ENCODE measurements around the gene C1RL.

C1RL gene

DNA sequence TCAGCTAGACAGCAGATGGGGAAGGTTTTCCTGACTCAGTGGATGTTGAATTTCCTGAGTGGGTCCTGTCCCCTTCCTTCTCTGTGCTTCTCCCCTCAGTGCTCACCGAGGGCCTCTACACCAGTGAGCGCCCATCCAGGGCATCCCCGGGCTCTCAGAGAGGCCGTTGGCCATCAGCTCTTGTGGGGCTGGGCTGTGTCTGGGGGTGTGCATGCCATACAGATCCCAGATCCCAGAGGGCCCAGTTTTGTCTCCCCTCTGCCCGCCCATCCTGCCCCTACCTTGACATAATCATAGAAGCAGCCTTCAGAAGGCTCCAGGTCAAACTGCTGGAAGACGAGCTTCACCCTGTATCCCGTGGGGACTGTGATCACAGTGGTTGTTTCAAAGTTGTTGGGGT is 17.8 kb downstream of the C1RL start:
- DNase-seq: no peak

DNA sequence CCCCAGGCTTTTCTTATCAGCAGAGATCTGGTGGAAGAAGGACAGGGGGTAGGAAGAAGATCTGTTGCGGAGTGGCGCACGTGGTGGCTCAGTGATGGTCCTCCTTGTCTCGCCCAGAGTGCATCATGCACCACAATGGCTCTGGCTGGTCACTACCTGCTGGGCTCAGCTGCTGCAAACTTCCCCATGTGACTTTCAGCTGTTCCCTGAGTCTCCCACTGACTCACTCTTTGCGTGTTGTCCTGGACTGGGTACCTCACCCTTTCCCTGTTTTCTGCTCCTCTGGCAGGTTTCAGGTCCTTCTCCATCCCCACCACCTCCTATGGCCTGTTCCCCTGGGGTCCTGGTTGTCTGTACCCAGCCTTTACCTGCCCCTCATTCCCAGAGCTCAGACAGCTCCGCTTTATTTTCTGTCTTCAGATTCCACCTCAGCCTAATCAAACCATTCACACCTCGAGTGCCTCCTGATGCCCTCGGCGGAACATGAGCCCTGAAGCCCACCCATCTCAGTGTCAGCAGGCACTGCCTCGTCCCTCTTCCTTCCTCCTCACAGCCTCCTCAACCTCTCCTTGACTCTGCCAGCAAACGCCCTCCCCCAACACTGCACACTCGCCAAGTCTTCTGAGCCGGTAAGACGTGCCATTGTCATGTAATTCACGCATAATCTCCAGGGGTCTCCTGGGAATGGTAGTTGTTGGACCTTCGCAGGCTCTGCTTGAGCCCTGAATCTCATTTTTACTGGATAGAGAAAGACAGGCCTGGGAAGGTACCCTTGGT is 18.6 kb downstream of the C1RL start:
- DNase-seq: no peak

DNA sequence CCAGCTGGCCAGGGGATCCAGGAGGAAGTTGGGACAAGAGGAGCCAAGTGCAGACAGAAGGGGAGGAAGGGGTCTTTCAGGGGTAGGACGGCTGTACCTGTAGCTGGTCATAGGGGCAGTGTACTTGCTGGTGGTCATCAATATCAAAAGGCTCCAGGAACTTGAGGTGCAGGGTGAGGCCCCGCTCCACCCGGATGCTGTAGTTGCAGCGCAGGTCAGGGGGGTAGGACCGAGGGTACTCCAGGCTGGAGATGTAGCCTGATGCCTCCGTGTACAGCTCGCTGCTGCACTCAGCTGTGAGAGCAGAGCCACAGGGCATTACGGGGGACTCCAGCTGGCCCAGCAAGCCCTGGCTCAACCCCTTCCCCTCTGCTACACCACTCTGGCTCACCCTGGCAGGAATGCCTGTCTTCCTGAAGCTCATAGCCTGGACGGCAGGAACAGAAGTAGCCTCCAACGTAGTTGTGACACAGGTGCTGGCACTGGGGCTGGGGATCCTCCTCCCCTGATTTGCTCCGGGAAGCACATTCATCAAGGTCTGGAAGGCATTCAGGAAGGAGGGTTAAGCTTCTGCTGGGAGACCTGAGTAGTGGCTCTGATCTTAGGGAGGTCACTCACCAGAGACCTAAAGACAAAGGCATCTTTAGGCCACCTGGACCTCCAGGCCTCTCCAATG is 19.7 kb downstream of the C1RL start:
- DNase-seq: no peak

DNA sequence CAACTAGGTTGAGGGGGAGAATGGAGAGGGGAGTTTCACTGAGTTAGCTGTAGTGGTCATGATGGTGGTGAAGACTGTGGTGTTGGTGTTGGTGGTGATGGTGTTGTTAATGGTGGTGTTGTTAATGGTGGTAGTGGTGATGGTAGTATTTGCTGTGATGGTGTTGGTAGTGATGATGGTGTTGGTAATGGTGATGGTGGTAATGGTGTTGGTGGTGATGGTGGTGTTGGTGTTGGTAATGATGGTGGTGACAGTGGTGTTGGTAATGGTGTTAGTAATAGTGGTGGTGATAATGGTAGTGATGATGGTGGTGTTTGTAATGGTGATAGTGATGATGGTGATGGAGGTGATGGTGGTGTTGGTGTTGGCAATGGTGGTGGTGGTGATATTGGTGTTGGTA is 25.9 kb downstream of the C1RL start:
- DNase-seq: no peak

DNA sequence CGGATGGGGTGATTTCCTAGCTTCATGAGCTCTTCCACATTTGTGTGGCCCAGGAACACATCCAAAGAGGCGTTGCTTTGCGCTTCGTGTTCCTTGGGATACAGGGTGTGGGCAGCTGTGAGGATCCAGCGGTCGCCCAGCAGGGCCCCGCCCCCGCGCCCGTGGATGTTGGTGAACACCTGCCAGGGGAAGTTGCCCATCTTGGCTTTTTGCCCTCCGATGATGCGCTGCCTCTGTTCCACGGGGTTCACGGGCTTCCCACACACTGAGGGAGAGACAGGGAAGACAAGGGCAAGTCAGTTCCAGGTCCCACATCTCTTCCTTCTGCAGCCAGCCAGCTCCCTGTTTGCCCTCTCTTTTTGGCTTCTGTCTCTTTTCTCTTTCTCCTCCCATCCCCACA is 28.0 kb downstream of the C1RL start:
- DNase-seq: no peak

DNA sequence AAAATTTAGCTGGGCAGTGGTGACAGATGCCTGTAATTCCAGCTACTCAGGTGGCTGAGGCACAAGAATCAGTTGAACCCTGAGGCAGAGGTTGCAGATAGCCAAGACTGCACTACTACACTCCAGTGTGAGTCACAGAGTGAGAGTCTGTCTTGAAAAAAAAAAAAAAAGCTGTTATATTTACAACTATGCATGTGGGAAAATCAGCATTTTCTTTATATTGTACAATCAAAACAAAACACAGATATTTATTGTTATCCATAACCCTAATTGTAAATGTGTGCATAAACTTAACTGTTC is 29.2 kb downstream of the C1RL start:
- no peak for DNase-seq

DNA sequence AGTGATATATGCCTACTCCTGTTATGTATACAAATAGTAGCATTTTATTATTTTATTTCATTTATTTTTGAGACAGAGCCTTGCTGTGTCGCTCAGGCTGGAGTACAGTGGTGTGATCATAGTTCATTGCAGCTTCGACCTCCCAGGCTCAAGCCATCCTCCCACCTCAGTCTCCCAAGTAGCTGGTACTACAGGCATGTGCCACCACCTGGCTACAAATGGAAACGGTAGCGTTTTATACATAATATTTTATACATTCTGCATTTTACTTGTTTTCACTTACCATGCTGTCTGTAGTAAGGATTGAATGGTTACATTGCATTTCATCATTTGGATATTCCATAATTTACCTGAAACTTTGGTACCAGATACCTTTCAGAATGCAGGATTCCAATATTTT is 30.9 kb downstream of the C1RL start:
- no peak for DNase-seq

DNA sequence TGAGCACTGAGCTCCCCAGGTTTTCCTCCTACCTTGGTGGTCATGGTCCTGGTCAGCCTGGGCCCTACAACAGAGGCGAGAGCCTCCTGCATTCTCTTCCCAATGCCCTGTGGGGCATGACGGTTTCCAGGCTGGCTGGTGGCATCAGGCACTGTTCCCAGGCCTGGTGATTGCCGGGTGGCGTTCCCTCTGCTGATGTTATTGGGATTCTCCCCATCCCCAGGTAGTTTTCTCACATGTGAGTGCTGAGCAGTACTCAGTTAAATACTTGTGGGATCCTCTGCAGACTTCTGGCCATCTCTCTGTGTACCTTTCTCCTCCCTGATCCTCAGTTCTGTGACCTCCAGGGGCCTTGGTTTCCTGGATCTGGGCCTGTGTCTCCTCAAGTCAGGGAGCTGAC is 32.5 kb downstream of the C1RL start:
- DNase-seq: no peak

DNA sequence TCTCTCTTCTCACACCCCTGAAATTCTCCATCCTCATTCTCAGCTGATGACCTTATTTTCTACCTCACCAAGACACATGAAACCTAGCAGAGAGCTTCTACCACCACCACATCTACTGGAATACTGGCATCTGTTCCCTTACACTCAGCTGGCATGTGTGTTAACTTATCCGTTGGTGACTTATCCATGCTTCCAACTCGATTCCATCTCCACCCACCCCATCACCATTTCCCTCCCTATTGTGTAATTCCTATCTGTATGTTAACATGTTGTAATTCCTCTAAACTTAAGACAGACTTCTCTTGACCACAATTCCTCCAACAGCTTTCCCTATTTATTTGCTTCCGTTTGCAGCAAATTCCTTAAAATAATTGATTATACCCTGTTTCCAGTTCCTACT is 33.1 kb downstream of the C1RL start:
- no peak for DNase-seq

DNA sequence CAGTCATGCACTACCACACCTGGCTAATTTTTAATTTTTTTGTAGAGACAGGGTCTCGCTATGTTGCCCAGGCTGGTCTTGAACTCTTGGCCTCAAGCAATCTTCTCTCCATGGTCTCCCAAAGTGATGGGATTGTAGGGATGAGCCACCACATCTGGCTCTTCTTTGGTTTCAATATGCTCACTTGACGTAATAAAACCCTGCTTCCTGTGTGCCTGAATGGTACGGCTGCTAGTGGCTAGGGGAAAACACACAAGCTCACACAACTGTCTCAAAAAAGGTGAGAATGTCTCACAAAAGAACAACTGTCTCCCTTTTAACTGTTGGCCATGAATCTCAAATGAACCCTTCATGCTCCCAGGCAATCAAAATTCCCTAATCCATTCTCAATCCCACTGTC is 33.5 kb downstream of the C1RL start:
- DNase-seq: no peak

DNA sequence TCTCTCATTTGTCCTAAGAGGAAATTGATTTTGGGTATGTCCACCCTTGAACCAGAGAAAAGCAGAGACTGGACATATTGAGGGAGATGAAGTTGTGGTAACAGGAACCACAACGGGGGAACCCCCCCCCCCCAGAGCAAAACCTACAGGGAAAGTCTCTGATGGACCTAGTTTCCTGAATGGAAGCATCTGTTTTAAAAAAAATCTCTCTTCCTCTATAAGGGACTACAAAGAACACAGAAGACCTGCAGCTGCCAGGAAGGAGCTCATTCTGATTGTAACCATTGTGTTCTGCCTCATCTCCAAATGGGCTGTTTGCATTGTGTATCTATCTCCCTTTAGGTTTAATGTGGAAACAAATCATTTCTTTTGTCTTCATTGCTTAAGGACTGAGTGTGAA is 35.1 kb downstream of the C1RL start:
- DNase-seq: no peak

DNA sequence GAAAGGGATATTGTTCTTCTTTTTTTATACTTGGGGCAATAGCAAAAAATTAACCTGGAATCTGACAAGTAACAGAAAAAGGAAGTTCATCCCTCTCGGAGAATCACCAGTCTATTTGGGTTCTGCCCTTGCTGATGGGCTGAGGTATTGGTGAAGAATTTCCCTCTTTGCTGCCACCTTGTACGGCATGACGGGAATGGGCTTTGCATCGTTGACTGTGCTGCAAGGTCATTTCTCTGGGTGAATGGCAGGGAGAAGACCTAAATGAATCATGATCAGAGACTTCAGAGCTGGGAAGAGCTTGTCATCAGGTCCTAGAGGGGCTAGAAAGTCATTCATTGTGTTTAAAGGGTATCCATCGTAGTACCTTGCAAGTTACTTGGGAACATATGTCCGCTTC is 36.5 kb downstream of the C1RL start:
- no peak for DNase-seq

DNA sequence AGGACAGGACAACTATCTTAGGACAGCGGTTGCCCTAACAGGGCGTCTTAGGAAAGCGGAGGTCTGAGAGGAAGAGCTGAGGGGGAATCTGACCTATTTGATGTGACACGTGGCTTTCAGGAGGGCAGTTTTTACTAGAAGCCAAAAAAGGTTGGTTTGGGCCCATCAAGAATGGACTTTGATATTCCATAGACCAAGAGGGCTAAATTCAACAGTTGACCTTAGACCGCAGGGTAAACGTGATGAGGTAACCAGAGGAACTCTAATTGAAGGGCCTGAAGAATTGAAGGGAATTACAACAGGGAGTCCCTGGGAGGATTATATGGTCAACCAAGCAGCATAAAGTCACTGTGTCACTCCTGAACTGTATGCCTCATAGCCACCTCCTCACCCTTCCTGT is 37.0 kb downstream of the C1RL start:
- no peak for DNase-seq

DNA sequence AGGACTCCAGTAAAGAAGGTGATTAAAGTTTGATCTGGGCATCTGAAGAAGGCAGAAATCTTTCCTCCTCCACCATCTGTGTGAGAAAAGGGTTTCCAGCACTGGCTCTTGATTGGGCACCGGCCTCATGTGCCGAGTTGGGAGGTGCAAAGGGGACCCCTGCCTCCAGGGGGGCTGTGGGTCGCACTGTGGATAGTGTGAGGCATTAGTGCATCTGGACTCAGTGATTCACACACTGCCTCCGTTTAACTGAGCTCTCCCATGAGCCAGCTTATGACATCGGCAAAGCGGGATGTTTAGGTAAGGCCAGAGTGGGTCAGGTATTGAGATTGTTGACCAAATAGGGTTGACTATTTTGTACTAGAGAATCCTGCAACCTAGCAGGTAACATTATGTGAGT is 39.6 kb downstream of the C1RL start:
- DNase-seq: no peak

DNA sequence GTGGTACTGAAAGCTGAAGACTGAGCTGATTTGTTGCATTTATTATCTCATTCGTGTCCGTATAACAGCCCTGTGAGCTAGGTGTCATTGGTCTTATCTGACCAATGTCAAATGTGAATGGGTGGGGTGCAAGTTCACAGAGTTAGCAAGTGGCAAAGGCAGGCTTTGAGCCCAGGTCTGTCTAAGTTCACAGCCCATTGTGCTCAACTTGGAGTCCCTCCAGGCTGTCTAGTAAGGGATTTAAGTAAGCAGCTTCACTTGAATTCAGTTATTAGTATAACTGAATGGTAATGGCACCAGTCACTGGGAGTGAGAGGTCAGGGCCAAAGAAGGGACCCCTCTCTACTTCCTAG is 40.0 kb downstream of the C1RL start:
- DNase-seq: no peak

DNA sequence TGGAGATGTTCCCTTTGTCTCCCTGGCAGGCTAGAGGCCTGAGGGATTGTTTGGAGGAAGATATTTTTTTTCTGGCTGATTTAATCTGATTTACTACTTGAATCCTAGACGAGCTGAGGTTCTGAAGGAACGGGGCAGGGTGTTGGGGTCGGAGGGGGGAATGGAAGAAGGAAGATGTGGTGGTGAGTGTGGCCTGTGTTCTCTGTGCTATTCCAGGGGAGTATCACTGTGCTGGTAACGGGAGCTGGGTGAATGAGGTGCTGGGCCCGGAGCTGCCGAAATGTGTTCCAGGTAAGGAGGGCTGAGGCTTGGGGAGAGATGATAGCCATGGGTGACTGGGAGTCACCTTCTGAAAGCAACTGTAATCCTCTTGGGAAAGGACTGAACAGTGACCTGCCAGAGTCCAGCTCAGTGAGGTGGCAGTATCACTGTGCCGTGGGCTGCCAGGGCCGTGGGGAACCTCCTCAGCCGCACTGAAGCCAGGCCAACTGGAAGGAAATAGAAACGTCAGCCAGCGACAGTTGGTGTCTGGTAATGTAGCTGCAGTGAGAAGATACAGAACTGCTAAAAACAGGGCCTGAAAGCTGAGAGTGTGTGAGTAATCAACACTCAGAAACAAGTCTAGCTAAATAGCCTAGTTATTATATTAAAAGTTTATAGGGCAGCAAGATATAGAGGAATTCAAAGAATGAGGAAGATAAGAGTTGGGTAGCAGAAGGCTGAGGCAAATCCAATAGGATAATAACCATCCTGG is 40.6 kb downstream of the C1RL start:
- no peak for DNase-seq

DNA sequence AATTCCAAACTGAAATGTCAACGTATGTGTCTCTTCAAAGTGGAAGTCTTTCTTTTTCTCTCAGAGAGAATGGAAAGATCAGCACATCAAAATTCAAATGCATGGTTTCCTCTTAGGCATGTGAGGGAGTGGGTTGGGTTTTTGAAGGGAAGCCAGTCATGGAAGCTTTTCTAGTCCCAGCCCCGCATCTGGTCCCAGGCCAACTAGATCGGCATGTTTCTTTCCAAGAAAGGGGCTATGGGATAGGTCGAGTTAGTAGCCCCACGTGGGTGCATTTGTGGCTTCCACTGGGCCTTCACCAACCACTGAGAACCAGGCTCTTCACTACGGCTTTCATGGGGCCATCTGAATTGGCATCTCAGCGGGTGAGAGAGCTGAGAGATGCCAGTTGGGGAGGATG is 41.9 kb downstream of the C1RL start:
- DNase-seq: no peak

DNA sequence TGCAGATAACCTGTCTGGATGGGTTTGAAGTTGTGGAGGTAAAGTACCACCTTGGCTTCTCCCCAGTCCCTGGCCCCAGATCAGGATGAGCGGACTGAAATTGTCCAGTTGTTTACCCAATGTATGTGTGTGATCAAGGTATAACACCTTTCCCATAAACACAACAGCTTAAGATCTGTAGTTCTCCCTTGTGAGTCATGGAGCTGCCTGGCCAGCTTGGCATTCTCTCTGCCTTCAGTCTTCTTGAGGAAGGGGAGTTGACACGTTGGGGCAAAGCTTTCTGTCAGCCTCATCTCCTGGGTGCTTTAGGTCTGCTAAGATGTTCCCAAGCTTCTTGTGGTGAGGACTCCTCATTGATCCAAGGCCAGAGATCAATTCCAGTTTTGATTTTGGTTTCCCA is 42.4 kb downstream of the C1RL start:
- no peak for DNase-seq

DNA sequence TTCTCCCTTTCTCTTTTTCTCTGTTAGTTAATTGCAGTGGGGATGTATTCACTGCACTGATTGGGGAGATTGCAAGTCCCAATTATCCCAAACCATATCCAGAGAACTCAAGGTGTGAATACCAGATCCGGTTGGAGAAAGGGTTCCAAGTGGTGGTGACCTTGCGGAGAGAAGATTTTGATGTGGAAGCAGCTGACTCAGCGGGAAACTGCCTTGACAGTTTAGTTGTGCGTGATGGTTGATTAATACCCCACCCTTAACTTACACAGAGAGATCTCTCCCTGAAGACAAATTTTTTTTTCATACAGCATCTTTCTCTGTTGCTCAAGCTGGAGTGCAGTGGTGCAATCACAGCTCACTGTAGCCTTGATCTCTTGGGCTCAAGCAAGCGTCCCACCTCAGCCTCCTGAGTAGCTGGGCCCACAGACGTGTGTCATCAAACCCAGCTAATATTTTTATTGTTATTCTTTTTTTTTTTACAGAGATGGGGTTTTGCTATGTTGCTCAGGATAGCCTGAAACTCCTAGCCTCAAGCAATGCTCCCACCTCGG is 43.9 kb downstream of the C1RL start:
- no peak for DNase-seq

DNA sequence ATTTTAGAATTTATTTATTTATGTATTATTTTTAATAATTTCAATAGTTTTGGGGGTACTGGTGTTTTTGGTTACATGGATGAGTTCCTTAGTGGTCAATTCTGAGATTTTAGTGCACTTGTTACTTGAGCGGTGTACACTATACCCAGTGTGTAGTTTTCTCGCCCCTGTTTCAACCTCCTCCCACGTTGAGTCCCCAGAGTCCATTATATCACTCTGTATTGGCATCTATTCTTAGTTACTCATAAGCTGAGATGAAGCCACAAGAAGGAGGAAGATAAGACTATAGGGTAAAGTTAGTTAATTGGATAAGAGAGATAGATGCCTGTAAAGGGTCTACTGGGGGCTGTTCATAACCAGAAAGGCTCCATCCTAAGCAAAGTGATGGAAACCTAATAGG is 44.5 kb downstream of the C1RL start:
- no peak for DNase-seq

DNA sequence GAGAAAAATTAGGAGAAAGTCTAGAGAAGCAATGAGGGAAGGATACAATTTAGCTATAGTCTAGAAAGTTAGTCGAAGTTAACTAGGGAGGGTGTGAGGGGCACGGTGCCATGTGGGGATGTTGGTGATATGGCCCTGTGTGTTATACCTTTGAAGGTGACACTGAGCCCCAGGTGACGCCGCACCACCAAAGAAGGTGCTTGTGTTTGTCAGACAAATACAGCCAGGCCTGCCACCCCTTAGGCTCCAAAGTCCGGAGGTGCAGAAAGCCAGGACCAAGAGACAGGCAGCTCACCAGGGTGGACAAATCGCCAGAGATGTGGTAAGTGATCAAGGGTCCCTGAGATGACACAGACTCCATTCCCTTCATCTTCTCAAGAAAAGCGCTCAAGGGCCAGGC is 47.4 kb downstream of the C1RL start:
- DNase-seq: no peak

DNA sequence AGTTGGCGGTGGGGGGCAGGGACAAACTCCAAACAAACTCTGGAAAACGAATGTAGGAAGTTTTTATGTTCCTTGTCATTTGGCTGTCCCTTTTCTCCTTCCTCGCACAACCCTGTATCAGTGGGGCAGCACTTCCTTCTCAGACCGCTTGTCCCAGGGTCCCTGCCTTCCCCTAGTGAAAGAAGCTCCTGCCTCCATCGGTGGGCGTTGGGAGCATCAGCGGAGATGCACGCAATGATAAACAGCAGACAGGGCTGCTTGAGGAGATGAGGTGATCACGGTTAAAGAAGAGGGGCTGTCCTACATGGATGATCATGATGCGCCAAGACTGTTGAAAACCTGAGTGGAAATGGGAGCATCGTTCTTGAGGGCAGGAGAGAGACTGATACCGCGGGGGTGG is 47.9 kb downstream of the C1RL start:
- no peak for DNase-seq

DNA sequence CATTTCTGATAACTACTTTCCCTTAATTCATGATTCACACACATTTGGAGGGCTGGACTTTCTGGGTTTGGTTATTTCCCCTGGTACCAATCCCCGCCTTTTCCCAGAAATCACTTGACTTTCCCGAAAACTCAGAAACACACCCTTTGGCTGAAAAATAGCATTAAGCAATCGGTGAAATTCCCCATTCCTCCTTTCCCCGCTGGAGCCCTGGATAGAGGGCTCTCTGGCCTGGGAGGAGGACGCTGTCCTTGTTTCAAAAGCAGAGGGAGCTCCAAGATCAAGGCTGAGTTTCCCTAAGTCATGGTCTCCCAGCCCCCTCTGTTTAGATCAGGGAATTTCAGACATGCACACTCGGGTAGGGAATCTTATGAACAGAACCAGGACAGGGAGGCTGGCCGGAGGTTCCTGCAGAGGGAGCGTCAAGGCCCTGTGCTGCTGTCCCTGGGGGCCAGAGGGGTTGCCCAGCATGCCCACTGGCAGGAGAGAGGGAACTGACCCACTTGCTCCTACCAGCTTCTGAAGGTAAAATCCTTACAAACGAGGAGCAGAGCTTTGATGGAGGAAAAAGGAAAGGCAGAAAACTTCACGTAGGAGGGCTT is 48.6 kb downstream of the C1RL start, which contains the start of gene C1S:
Gene C1S (plus strand): TSS at position 366 of the 602 bp plus-strand sequence. CDS start 1,195 bp downstream, outside the sequence.
- DNase-seq: no peak

DNA sequence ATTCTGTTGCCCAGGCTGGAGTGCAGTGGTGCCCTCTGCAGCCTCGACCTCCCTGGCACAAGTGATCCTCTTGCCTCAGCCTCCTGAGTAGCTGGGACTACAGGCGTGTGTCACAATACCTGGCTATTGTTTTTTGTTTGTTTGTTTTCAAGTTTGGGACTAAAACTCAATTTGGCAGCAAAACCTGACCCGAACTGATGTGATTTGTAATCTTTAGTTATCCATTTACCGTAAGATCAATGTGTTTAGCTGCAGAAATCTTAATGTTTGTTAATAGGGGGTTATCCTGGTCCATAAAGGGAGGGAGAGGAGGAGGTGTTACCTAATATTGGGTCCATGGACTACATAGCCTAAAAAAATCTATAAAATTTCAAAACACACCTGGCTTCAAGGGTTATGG is 49.2 kb downstream of the C1RL start:
- DNase-seq: no peak
